ENCODE results near the gene VPS35L.

VPS35L gene

DNA sequence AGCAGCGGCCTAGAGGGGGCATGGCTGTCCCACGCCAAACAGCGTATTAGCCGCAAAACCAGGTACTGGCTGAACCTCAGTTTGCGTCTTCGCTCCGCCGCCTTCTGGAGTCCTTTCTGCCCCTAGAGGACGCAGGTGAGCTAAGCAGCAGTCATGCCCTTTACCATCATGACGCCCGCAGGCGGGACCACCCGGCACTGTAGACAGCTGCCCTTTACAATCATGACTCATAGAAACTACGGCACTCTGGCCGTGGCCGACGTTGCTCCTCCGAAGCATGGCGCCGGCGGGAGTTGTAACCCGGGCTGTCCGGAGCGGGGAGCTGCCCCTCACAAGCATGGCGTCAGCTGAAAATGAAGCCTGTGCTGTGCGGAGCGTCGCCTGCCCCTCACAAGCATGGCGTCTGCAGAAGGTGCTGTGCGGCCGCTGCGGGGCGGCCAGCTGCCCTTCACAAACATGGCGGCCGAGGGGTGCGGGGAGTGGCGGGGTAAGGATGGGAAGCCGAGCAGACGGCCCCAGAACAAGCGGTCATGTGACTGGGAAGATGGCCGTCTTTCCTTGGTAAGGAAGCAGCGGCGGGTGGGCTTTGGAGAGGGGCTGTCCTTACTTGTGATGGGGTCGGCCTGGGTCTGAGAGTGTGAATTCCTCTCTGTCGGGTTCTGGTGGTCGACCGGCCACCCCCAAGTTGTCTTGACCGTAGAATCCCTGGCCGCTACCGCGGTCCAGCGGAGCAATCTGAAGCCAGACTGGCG, at the start of gene VPS35L:
TSS of gene VPS35L (plus strand) at position 518 of the 752 bp plus-strand sequence. CDS start at position 545, 27 bp downstream.
- peak; percentile 96 for DNase-seq (ENCODE audit: low spot score)

GRCh38 chr16:19506965-19507364, 48.5 kb upstream of the VPS35L start:
- no peak for DNase-seq (ENCODE audit: low spot score)

DNA sequence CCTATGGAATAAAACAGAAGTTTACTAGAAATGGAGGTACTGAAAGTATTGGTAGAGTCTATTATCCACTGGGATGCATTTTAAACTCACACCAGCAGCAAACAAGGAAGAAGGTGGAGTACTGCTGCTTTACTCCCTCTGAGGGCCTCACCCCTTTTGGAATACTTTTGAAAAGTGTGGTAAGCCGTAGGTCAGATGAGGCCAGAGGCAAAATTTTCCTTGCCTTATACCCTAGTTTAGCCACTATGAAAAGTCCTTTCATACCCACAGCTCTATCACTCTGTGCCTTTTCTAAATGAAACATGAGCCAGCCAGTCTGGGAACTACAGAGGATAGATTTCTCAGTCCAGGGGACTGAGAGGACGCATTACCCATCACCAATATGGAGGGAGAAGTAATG, 47.6 kb upstream of the VPS35L start:
- DNase-seq (ENCODE audit: low spot score) = no peak

- no peak for DNase-seq (ENCODE audit: low spot score)
These were observed 43.2 kb upstream of the VPS35L start for GRCh38 chr16:19512297-19512696.

DNA sequence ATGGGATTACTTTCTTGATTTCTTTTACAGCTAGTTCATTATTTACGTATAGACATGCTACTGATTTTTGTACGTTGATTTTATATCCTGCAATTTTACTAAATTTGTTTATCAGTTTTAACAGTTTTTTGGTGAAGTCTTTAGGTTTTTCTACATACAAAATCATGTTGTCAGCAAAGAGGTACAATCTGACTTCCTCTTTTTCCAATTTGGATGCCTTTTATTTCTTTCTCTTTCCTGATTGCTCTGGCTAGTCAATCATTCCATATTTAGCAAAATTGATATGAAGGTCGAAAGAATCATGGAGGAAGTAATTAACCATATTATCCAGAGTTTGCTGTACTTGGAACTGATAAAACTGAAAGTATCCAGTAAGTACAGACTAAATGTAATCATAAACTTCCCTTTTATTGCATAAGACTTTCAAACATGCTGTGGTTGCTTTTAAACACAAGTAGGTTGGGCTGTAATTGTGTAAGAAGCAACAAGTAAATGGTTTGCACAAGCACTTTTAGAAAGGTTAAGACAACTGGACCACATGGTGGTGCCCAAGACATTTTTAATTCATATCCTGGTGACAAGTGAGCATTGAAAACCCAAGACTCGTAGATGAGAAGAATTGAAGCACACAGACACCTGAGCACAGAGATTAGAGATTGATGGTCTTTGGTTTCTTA, 42.0 kb upstream of the VPS35L start:
- no peak for DNase-seq (ENCODE audit: low spot score)

DNA sequence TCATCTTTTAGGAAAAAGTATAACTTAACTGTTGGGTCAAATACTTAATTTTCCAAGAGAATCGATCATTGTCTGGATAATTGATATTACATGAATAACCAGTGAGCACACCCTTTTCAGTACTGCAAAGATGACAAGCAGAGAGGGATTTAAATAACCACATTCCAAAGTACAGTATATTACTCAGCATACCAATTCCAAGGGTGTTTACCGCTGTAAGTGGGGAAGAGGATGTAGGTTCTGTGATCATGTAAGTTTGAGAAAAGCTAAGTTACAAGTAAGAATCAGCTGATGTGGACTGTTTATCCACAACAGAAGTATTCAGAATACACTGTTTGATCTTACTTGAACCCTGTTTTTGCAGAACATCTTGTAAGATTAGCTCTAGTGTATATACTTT, 39.7 kb upstream of the VPS35L start:
- no peak for DNase-seq (ENCODE audit: low spot score)

- DNase-seq (ENCODE audit: low spot score) = no peak
These were observed 37.9 kb upstream of the VPS35L start for GRCh38 chr16:19517424-19518089.

GRCh38 chr16:19518388-19518787, 37.1 kb upstream of the VPS35L start:
- DNase-seq (ENCODE audit: low spot score) = no peak

DNA sequence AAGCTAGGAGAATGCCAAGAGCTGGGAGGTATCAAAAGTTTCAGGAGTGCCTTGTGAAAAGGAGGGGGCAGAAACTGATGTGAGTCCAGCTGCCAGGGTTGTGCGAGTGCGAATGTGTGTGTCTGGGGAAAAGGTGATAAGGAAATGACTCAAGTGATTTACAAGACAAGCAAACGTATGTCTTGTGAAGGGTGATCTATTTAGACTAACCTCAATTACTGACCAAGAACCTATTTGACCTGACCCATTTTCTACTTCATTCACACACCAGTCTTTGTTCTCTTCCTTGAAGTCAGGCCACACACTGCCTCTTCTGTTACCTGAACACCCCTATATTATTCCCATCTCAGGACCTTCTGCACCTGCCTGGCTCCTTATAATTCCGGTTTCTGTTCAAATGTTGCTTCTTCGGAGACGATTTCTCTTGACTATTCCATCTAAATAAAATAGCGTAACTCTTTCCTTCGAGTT, 34.6 kb upstream of the VPS35L start:
- peak; percentile 31 for DNase-seq (ENCODE audit: low spot score)

DNA sequence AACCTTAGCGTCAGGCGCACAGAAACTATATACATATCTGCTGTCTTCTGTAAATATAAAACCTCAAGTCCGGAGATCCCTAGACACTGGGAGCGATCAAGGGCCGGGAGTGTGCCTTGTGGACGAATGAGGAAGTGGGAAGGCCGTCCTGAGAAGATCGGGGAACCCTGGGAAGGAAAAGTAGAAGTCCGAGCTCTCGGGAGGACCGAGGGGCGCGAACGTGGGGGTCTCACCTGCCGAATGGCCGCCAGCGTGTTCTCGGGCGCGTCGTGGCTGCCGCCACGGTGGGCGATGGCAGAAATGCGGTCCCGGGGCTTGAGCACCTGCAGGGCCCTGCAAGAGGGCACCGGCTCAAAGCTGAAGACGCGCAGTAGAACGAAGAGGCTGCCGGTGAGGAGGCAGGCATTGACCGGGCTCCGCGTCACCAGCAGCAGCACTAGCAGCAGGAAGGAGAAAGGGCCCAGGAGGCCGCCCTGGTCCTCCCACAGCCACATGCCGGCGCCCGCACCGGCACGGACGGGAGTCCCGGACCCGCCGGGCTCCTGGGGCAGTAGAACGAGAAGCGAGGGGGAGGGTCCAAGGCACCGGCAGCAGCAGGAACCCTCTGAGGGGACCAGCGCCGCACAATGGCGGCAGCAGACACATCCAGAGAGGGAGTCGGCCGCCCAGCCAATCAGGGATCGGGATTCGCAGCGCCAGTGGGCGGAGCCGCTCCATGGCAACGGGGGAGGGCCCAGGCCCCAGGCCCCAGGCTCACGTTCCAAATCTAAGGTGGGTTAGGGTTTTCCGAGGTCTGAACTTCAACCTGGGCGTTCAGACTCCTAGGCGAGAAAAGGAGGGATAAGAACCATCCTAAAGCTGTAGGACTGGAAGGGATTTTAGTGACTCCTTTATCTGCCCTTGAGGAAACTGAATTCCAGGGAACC, 33.8 kb upstream of the VPS35L start, which contains the start of gene GDE1:
TSS of gene GDE1 (minus strand) at position 628 of the 926 bp plus-strand sequence. CDS start at position 494, 134 bp downstream.
- peak; percentile 95 for DNase-seq (ENCODE audit: low spot score)

DNA sequence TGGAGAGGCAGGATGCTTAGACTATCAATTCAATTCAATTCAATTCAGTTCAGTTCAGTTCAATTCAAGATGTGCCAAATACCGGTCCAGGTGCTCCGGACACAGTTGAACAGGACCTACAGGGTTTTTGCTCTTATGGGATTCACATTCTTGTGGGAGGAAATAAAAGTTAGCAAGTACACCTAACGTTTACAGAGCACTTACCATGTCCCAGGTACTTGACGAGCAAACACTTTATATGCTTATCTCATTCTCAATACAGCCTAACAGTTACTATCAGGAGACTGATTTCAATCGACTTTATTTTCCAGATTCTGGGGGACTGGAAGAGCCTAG, 33.1 kb upstream of the VPS35L start:
- DNase-seq (ENCODE audit: low spot score) = no peak

GRCh38 chr16:19522760-19523159, 32.7 kb upstream of the VPS35L start:
- peak; percentile 62 for DNase-seq (ENCODE audit: low spot score)

DNA sequence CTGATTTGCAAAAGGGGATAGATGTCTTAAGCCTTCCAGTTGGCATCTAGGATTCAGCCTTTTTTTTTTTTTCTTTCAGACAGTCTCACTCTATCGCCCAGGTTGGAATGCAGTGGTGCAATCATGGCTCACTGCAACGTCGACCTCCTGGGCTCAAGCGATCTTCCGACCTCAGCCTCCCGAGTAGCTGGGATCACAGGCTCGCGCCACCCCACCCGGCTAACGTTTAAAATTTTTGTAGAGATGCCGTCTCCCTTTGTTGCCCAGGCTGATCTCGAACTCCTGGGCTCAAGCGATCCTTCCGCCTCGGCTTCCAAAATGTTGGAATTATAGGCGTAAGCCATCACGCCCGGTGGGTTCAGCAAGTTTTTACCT, 32.3 kb upstream of the VPS35L start:
- DNase-seq (ENCODE audit: low spot score) = no peak

- peak; percentile 97 for DNase-seq (ENCODE audit: low spot score)
These were observed 31.7 kb upstream of the VPS35L start, which contains the start of gene CCP110 for GRCh38 chr16:19523559-19524355. TSS of gene CCP110 (plus strand) at chr16:19523942. CDS start at chr16:19527882, 3,940 bp downstream.

DNA sequence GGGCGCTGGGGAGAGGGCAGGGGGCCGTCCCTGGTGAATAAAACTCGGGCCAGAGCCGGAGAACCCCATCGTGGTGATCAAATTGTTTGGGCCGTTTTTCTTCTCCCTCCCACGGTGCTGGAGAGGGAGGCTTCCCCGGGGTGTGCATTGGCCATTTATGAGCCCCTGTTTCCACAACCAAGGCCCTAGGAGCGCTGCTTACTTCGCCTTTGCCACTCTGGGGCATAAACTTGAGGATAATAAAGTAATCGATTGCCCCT, 31.2 kb upstream of the VPS35L start:
- DNase-seq (ENCODE audit: low spot score) = no peak

GRCh38 chr16:19524616-19525384, 30.7 kb upstream of the VPS35L start:
- peak; percentile 58 for DNase-seq (ENCODE audit: low spot score)

DNA sequence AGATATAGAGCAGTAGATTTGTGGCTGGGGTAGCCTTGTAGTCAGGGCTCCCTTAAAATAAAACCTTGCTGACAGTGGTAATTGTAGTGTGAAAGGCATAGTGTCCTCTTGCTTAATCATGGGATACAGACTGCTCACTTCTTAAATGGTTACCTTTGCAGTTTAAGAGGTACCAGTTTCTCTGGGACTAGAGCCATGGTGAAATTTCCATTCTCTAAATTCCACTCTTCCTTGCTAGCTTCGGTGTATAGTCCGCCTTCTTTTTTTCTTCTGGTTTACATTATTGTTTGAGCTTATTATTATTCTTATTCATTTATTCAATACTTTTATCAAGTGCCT, 30.1 kb upstream of the VPS35L start:
- no peak for DNase-seq (ENCODE audit: low spot score)

- DNase-seq (ENCODE audit: low spot score) = no peak
These were observed 28.3 kb upstream of the VPS35L start for GRCh38 chr16:19527161-19527560.

DNA sequence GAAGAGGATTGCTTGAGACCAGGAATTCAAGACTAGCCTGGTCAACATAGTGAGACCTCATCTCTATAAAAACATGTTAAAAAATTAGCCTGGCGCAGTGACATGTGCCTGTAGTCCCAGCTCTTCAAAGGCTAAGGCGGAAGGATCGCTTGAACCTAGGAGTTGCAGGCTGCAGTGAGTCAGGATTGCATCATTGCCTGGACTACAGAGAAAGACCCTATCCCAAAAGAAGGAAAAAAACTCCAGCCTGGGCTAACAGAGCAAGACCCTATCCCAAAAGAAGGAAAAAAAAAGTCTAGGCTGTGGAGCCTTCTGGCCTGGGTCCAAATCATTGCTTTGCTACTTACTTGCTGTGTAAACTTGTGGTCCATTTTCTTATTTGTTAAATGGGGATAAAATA, 26.8 kb upstream of the VPS35L start:
- no peak for DNase-seq (ENCODE audit: low spot score)

DNA sequence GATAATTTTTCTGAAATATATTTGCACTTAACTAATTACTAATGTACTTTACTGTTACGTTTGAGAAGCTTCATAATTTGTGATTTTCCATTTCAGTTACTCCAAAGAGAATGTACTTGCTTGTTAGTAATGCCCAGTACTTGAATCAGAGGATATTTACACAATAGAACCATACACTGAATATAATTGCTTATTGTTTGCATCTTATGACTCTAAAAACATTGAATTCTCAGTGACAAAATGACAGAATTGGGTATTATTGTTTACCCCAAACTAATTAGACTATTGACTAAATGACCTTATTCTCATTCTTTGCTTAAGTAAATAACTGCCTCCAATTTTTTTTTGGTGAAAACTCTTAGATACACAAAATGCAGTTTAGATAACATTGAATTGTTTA, 22.9 kb upstream of the VPS35L start:
- no peak for DNase-seq (ENCODE audit: low spot score)
